Activated CD8-positive, alpha-beta memory T cell treated with anti-CD3 and anti-CD28 coated beads, Interleukin-2, amount 50 U/mL, for 1 hour (primary cell): ENCODE data around the gene USH2A.

Source experiments
- DNase-seq: peaks from one replicate; pipeline ENCODE4 v3.0.0-alpha.2; 2020; ENCODE audit errors: extremely low read depth

USH2A gene

GRCh38 chr1:216285052-216285451 lies 138.2 kb downstream of the USH2A start:
- DNase-seq, result no peak

- DNase-seq, result no peak
Measured at GRCh38 chr1:216281757-216282156, 141.5 kb downstream of the USH2A start.

GRCh38 chr1:216270086-216270773 lies 153.0 kb downstream of the USH2A start:
- no peak for DNase-seq

- no peak for DNase-seq
Measured at GRCh38 chr1:216261631-216262030, 161.6 kb downstream of the USH2A start.

GRCh38 chr1:216258856-216259255 lies 164.4 kb downstream of the USH2A start:
- no peak for DNase-seq

- no peak for DNase-seq
Measured at GRCh38 chr1:216258386-216258785, 164.9 kb downstream of the USH2A start.

GRCh38 chr1:216250861-216251260 lies 172.4 kb downstream of the USH2A start:
- DNase-seq, result no peak

- no peak for DNase-seq
Measured at GRCh38 chr1:216248628-216249027, 174.6 kb downstream of the USH2A start.

- DNase-seq, result no peak
Measured at GRCh38 chr1:216247937-216248336, 175.3 kb downstream of the USH2A start.

GRCh38 chr1:216246577-216247203 lies 176.6 kb downstream of the USH2A start:
- DNase-seq, result no peak

GRCh38 chr1:216238844-216239243 lies 184.4 kb downstream of the USH2A start:
- DNase-seq, result no peak

- DNase-seq, result no peak
Measured at GRCh38 chr1:216237927-216238542, 185.2 kb downstream of the USH2A start.

- DNase-seq, result no peak
Measured at GRCh38 chr1:216224233-216224632, 199.0 kb downstream of the USH2A start.

GRCh38 chr1:216223486-216223885 lies 199.8 kb downstream of the USH2A start:
- DNase-seq, result no peak

- DNase-seq, result no peak
Measured at GRCh38 chr1:216222288-216222687, 201.0 kb downstream of the USH2A start.

GRCh38 chr1:216221260-216221700 lies 202.0 kb downstream of the USH2A start:
- DNase-seq, result no peak

- DNase-seq, result no peak
Measured at GRCh38 chr1:216216305-216216704, 206.9 kb downstream of the USH2A start.

- DNase-seq, result no peak
Measured at GRCh38 chr1:216215169-216215568, 208.1 kb downstream of the USH2A start.

- no peak for DNase-seq
Measured at GRCh38 chr1:216212826-216213225, 210.4 kb downstream of the USH2A start.

GRCh38 chr1:216210081-216210480 lies 213.2 kb downstream of the USH2A start:
- no peak for DNase-seq

- DNase-seq, result no peak
Measured at GRCh38 chr1:216209125-216209524, 214.1 kb downstream of the USH2A start.

GRCh38 chr1:216207154-216207553 lies 216.1 kb downstream of the USH2A start:
- DNase-seq, result no peak

GRCh38 chr1:216205176-216205575 lies 218.1 kb downstream of the USH2A start:
- DNase-seq, result no peak
